GM18951 (cell line): Measurements from ENCODE around the gene NELFB.
"Not testable (repeated sequence)": the region's sequence is repeated elsewhere in the genome, so short reads cannot be mapped to it uniquely, and the experiment has no call there.

Experiments used
- POLR2A ChIP-seq: IDR thresholded peaks from 4 replicates; pipeline ENCODE4 v1.6.1; 2011; ENCODE audit warnings: mild to moderate bottlenecking; ENCODE audit not compliant: insufficient read length, insufficient read depth; ENCODE audit errors: extremely low read depth
- in situ Hi-C: fragments of 300-500 bp; cut with MboI; formaldehyde crosslinking; loops from one replicate; pipeline ENCODE4 v1.12.0; 2022; ENCODE audit warnings: low sequenced_read_pairs, mixed read lengths, inconsistent platforms; ENCODE audit not compliant: unreplicated experiment

Gene NELFB

DNA sequence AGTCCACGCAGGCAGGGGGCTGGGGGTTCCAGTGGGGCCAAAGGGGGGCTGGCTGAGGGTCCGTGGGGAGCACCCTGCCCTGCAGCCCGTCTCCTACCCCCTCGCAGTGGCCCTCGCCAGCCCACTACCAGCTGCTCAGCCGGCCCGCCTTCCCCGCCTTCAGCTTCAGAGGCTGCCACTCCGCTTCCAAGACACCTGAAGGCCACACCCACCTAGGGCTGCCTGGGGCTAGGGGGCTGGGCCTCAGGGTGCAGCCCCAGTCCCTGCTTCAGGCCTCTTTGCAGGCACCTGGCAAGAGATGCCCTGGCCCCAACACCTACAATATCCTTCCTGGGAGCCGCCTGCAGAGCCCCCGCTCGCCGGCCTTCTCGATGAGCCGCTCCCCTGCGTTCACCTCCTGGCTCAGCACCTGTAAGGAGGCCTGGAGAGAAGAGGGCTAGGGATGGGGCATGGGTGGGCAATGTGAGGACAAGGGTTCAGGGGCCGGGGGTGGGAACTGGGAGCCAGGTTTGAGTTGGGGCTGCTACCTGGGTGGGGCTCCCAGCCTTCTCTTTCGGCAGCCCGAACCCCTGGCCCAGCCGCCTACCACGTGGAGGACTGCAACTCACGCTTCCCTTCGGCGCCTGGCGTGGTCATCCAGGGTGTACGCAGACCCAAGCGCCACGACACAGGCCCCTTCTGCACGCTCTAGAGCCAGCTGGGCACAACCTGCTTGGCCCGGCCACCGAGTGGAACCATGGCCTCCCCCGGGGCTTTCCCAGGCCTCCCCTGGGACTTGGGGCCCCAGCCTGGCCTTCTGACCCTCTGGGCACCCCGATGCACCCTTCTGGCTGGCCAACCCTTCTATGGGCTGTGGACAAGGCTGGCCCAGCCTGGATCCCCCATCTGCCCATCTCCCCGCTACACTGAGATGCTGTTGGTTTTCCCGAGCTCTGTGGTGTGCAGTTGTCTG is 2.3 kb upstream of the NELFB start:
- TF ChIP-seq POLR2A, result no peak
- in situ Hi-C loops, result no loop called here

DNA sequence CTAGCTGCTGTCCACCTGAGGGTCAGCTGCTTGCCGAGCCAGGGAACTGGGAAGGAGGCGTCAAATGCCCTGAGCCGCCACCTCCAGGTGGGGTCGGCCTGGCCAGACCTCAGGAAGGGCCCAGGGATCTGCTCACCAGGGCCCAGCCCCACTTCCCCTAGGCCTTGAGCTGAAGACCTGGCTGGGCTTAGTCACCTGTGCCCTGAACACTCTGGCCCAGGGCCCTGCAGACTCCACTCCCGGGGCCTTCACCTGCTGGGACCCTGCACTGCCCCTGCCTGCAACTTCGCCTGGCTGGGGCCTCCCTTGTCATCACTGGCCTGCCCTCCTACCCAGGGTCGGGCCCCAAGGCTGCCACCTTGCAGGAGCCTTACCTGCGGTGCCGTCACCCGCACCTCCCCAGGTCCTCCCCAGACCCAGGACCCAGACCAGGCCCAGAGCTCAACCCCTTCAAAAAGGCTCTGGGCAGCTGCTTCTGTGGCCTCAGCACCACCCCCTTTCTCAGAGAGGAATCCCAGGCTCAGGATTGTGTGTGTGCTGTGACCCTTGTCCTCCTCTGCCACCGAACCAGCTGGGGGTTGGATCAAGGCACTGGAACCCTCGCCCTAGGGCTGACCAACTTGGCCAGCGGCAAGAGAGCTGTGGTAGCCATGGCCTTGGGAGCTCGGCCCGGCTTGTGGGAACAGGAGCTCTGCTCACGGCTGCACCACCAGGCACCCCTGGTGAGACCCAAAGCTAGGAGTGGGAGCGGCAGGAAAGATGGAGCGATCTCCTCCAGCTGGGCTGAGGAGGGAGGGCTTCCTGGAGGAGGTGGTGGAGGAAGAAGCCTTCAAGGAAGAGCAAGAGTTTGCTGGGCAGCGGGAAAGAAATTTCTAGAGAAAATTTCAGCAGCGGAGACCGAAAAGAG is 1.2 kb upstream of the NELFB start:
- in situ Hi-C loops, result no loop called here
- no peak for TF ChIP-seq POLR2A

- in situ Hi-C loops, result no loop called here
- no peak for TF ChIP-seq POLR2A
These were observed 454 bp downstream of the NELFB start for GRCh38 chr9:137255448-137256114.

GRCh38 chr9:137256362-137256761 is 1.2 kb downstream of the NELFB start:
- TF ChIP-seq POLR2A, result no peak
- in situ Hi-C loops, result no loop called here

GRCh38 chr9:137256856-137257255 is 1.7 kb downstream of the NELFB start:
- in situ Hi-C loops, result no loop called here
- no peak for TF ChIP-seq POLR2A

DNA sequence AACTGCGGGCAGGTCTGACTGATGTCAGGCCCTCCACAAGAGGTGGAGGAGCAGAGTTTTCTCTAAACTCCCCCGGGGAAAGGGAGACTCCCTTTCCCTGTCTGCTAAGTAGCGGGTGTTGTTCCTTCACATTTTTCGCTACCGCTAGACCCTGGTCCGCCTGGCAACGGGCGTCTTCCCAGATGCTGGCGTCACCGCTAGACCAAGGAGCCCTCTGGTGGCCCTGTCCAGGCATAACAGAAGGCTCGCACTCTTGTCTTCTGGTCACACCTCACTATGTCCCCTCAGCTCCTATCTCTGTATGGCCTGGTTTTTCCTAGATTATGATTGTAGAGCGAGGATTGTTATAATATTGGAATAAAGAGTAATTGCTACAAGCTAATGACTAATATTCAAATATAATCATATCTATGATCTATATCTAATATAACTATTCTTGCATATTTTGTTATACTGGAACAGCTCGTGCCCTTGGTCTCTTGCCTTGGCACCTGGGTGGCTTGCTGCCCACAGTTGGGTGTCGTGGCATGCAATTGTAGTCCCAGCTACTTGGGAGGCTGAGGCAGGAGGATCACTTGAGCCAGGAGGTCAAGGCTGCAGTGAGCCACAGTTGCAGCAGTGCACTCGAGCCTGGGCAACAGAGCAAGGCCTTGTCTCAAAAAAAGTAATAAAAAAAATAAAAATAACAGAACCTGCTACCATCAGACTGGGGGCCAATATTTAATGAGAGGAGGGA is 7.2 kb downstream of the NELFB start:
- in situ Hi-C loops, result not testable (repeated sequence)

GRCh38 chr9:137262909-137263285 is 7.8 kb downstream of the NELFB start:
- TF ChIP-seq POLR2A, result no peak
- in situ Hi-C loops, result no loop called here

DNA sequence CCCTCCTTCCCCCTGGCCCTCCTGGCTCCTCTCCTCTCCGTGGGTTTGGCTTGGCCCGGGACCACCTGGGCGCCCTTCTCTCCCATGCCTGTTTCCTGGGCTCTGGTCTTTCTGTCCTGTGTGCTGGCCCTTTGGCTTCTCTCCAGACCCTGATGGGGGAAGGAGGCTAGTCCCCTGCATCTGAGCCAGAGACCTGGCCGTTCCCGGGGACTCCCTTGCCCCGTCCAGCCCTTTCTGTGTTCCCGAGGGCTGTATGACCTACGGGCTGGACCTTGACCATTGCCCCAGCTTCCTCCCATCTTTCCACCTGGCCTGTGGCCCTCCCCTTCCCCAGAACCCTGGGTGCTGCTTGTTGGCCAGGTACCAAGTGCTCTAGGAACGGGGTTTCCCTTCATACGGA is 8.4 kb downstream of the NELFB start:
- in situ Hi-C loops, result no loop called here
- no peak for TF ChIP-seq POLR2A

- in situ Hi-C loops, result no loop called here
- TF ChIP-seq POLR2A, result no peak
These were observed 8.9 kb downstream of the NELFB start for GRCh38 chr9:137264067-137264466.

DNA sequence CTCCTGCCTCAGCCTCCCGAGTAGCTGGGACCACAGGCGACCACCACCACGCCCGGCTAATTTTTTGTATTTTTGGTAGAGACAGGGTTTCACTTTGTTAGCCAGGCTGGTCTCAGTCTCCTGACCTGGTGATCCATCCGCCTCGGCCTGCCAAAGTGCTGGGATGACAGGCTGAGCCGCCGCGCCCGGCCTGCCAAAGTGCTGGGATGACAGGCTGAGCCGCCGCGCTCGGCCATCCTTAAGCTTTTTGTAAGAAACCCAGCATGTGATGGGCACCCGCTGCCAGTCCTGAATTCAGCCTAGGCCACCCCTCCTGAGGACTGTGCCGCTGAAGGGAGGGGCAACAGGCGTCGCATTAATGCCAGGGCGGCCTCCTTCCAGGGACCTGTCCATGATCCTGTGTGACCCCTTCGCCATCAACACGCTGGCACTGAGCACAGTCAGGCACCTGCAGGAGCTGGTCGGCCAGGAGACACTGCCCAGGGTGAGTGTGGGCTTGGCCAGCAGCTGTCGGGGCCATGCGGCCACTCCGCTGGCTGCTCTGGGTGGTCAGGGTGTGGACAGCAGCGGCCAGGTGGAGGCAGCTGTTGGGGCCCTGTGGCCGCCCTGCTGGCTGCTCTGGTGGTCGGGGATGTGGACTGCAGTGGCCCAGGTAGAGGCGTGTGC is 10.5 kb downstream of the NELFB start:
- no peak for TF ChIP-seq POLR2A
- in situ Hi-C loops, result no loop called here

GRCh38 chr9:137266162-137266527 is 11.0 kb downstream of the NELFB start:
- TF ChIP-seq POLR2A, result no peak
- in situ Hi-C loops, result no loop called here

DNA sequence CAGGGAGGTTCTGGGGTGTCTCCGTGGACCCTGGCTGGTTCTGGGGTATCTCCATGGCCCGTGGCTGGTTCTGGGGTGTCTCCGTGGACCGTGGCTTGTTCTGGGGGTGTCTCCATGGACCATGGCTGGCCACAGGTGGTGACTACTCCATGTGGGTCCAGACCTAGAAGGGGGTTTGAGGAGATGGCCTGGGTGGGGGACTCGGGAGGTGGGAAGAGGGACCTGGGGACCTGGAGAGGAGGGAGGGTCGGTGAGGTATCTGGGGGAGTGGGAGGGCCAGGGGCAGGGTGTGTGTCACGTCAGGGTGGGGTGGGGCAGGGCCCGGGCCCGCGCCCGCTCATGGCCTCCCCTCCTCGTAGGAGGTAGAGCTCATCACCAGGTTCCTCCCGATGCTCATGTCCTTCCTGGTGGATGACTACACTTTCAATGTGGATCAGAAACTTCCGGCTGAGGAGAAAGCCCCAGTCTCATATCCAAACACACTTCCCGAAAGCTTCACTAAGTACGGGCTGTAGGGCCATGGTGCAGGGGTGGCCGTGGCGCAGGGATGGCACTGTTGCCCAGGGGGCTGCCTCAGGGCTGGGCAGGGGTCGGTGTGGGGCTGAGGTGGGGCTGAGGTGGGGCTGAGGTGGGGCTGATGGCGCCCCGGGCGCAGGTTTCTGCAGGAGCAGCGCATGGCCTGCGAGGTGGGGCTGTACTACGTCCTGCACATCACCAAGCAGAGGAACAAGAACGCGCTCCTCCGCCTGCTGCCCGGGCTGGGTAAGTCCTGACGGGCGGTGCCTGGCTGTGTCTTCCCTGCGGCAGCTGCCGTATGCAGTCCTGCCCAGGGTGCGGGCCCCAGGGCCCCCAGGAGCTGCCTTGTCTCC is 11.7 kb downstream of the NELFB start:
- no peak for TF ChIP-seq POLR2A
- in situ Hi-C loops, result no loop called here

DNA sequence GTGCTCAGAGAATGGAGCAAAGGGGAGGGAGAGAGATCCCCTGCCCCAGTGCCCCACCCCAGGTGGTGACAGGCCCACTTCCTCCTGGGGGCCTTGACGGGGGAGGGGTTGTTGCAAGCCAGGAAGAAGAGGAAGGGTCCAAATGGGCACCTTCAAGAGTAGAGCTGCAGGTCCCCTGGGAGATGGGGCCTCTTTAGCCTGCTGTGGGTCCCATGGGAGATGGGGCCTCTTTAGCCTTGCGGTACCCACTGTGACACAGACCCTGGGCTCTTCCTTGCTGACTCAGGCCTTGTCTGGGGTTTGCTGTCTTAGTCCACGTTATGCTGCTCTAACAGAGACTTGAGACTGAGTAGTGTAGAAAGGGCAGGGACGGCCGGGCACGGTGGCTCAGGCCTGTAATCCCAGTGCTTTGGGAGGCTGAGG is 12.8 kb downstream of the NELFB start:
- in situ Hi-C loops, result no loop called here
- TF ChIP-seq POLR2A, result no peak
